ENCODE data around the gene CDH15.

GRCh38 chr16:89136931-89137330, 34.6 kb upstream of the CDH15 start:
- no peak for TF ChIP-seq CTCF (IDR thresholded peaks at IDR 0.05)
- TF ChIP-seq POLR2A (IDR thresholded peaks at IDR 0.05) = no peak

Measured in ovary (tissue), 3 donors.